Bronchial epithelial cell (primary cell): ENCODE results near the gene RBX1. TPM values are rescaled to one million over a fixed set of nuclear protein-coding genes. Genes with fewer than 3 reads are reported as not detected.
"Not testable (repeated sequence)": the region's sequence is repeated elsewhere in the genome, so short reads cannot be mapped to it uniquely, and the experiment has no call there.

Experiments used
- DNase-seq: peaks from one replicate; pipeline ENCODE4 v3.0.0-alpha.2; 2010; ENCODE audit warnings: low read depth
- FAIRE-seq: peaks from 2 replicates; lab custom pipeline; 2011; peaks lifted over from hg19 to GRCh38; lab: Jason Lieb, UNC
- H3K27me3 ChIP-seq: 2 replicates; pipeline ENCODE4 v1.5.1; 2011; ENCODE audit warnings: low read length; ENCODE audit not compliant: control insufficient read depth, insufficient read depth
- H3K36me3 ChIP-seq: 2 replicates; pipeline ENCODE4 v1.5.1; 2011; ENCODE audit warnings: low read length; ENCODE audit not compliant: control insufficient read depth, insufficient read depth
- H3K4me3 ChIP-seq: 2 replicates; pipeline ENCODE4 v1.5.1; 2011; ENCODE audit warnings: mild to moderate bottlenecking, low read depth, low read length, control low read depth
- total RNA-seq: library from RNA; depleted of rRNA; stranded (reverse); fragments of >200 nt; gene quantifications from 2 replicates; pipeline ENCODE4 v1.2.1, GENCODE V29; 2014
- TF ChIP-seq, protein P1 (sequence below): IDR thresholded peaks from 2 replicates; pipeline ENCODE4 v1.5.1; 2011; ENCODE audit warnings: mild to moderate bottlenecking, moderate library complexity, low read length, control low read depth, inconsistent platforms; ENCODE audit not compliant: insufficient read depth, severe bottlenecking

Gene RBX1
- 35.8 and 45.7 TPM in 2 replicates for total RNA-seq

DNA sequence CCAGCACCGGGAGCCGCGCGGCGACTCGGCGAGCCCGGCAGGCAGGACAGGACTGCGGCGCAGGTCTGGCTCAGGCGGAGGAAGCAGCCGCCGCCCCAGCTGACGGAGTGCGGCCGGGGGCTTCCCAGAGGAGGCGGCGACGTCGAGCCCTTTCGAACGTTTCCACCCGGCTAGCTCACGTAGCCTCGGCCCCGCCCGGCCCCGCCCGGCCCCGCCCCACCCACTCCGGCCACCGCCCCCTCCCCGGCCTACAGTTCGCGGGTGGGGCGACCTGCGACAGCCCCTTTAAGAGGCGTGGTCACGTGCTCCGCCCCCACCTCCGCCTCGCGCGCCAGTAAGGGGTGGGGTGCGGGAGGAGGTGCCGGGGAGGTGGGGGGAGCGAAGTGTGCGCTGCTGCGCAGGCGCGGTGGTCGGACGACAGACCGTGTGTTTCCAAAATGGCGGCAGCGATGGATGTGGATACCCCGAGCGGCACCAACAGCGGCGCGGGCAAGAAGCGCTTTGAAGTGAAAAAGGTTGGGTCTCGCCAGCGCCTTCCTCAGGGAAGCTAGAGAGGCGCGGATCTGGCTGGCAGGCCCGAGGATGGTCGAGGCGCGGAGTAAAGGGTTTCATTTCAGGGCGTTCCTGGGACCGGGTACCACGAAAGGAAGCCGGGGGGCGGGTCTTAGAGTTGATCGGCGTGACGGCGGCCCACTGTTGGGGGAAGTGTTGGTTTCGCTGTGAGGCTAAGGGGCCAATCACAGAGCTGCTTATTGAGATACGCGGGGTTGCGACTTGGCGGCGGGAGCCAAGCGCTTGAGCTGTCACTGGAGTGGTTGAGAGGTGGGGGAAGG, at the start of gene RBX1:
TSS of gene RBX1 (plus strand) at position 417 of the 833 bp plus-strand sequence. CDS start at position 438, 21 bp downstream.
- DNase-seq (peak; percentile 93), FAIRE-seq (no peak)
- H3K36me3 ChIP-seq: peaks cover 6% of the 10 kb centered on the region
- TF ChIP-seq, protein P1, sequence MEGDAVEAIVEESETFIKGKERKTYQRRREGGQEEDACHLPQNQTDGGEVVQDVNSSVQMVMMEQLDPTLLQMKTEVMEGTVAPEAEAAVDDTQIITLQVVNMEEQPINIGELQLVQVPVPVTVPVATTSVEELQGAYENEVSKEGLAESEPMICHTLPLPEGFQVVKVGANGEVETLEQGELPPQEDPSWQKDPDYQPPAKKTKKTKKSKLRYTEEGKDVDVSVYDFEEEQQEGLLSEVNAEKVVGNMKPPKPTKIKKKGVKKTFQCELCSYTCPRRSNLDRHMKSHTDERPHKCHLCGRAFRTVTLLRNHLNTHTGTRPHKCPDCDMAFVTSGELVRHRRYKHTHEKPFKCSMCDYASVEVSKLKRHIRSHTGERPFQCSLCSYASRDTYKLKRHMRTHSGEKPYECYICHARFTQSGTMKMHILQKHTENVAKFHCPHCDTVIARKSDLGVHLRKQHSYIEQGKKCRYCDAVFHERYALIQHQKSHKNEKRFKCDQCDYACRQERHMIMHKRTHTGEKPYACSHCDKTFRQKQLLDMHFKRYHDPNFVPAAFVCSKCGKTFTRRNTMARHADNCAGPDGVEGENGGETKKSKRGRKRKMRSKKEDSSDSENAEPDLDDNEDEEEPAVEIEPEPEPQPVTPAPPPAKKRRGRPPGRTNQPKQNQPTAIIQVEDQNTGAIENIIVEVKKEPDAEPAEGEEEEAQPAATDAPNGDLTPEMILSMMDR: no peak
- H3K4me3 ChIP-seq: peak within 1 kb of the TSS; percentile 69
- no peaks in the 10 kb centered on the region for H3K27me3 ChIP-seq

DNA sequence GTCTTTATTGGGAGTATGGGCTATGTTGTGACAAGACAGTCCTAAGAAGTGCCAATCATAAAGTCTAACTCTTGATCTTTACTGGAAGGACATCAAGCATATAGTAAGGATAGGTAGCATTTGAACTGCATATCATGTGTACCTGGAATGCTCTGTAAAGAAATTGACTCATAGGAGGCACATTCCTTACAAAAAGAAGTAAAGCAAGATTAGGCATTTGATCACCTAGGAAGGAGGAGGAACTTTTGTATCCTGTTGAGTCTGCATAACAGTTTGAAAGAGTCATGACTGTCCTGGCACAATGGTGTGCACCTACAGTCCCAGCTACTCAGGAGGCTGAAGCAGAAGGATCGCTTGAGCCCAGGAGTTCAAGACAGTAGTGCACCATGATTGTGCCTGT, 47.1 kb upstream of the RBX1 start:
- Histone ChIP-seq H3K4me3 (no peak overlapping the region), H3K36me3 (peaks cover 5% of the 10 kb centered on the region), H3K27me3 (no peaks in the 10 kb centered on the region)
- FAIRE-seq (no peak), DNase-seq (peak; percentile 71)
- TF ChIP-seq, protein P1: no peak

DNA sequence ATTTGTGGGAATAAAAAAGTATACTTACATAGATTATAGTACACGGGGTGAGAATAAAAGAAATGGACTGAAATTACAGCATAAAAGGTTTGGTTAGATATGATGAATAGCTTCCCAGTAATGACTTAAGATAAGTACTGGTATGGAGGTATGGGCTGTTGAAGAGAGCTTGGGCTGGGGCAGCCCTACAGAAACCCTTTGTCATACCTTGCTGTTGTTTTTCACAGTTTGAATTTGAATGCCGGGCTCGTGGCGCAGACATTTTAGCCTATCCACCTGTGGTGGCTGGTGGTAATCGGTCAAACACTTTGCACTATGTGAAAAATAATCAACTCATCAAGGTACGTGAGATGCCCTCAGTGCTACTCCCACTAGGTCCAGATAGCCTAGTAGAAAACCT, 42.3 kb upstream of the RBX1 start:
- no peak overlapping the region for H3K4me3 ChIP-seq
- FAIRE-seq (no peak), DNase-seq (no peak)
- no peaks in the 10 kb centered on the region for H3K27me3 ChIP-seq
- TF ChIP-seq, protein P1: no peak
- peaks cover 4% of the 10 kb centered on the region for H3K36me3 ChIP-seq

GRCh38 chr22:40911772-40912171, 39.4 kb upstream of the RBX1 start:
- DNase-seq: no peak
- no peak for FAIRE-seq
- Histone ChIP-seq H3K4me3 (no peak overlapping the region), H3K27me3 (no peaks in the 10 kb centered on the region), H3K36me3 (peaks cover 5% of the 10 kb centered on the region)
- TF ChIP-seq, protein P1: no peak

DNA sequence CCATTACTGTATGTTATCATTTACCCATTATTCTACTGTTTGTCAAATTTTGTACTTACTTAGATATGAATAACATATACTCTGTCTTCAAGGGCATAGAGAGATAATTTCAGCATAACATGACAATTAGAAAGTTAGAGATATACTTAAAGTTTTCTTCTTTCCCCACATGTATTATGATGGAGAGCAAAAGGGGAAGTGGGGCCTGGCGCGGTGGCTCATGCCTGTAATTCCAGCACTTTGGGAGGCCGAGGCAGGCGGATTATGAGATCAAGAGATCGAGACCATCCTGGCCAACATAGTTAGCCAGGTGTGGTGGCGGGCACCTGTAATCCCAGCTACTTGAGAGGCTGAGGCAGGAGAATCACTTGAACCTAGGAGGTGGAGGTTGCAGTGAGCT, 38.2 kb upstream of the RBX1 start:
- H3K36me3 ChIP-seq, FAIRE-seq, H3K27me3 ChIP-seq, H3K4me3 ChIP-seq, DNase-seq: not testable (repeated sequence)

- Histone ChIP-seq H3K27me3 (no peaks in the 10 kb centered on the region), H3K36me3 (peaks cover 6% of the 10 kb centered on the region), H3K4me3 (no peak overlapping the region)
- DNase-seq (no peak), FAIRE-seq (no peak)
- TF ChIP-seq, protein P1: no peak
Observed at GRCh38 chr22:40919446-40919845, 31.7 kb upstream of the RBX1 start.
